ENCODE data around the gene KDSR. TPM values are rescaled to one million over a fixed set of nuclear protein-coding genes. Genes with fewer than 3 reads are reported as not detected.

Gene KDSR
- total and polyA plus RNA-seq, 8 donors = 6.4 to 199 (median 11.6) TPM

DNA sequence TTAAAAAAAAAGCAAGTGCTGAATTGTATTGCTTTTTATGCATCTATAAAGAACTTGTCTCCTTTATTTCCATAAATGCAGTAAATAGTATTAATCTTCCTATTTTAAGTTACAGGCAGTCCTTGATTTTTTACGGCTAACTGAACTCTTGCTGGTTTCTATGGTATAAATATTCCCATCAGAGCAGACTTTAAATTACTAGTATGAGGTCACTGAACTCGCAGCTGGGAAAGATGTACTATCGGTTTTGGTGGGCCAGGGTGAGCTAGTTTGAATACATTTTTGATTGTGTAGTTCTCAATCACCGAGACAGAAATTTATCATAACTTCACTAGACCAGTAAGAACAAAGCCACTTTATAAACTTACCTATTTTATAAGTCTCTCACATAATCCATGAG is 20.9 kb upstream of the KDSR start:
- peaks cover 11 to 77% (median 54%) of the 10 kb centered on the region in 4 donors for H3K36me3 ChIP-seq
- intact Hi-C loops (cut with DNase I; ENCODE audit: low total_unique reads) = no loop called here
- no peak for DNase-seq
- whole genome bisulfite sequencing, 5 donors = 83 to 92% (median 88%) methylated on average over 4 of the region's 4 CpGs
- TF ChIP-seq POLR2AphosphoS5 (IDR thresholded peaks at IDR 0.05) = no peak
- no peak for TF ChIP-seq EP300 (IDR thresholded peaks at IDR 0.05)
- no peak for TF ChIP-seq POLR2A (IDR thresholded peaks at IDR 0.05)
- TF ChIP-seq, protein P1, sequence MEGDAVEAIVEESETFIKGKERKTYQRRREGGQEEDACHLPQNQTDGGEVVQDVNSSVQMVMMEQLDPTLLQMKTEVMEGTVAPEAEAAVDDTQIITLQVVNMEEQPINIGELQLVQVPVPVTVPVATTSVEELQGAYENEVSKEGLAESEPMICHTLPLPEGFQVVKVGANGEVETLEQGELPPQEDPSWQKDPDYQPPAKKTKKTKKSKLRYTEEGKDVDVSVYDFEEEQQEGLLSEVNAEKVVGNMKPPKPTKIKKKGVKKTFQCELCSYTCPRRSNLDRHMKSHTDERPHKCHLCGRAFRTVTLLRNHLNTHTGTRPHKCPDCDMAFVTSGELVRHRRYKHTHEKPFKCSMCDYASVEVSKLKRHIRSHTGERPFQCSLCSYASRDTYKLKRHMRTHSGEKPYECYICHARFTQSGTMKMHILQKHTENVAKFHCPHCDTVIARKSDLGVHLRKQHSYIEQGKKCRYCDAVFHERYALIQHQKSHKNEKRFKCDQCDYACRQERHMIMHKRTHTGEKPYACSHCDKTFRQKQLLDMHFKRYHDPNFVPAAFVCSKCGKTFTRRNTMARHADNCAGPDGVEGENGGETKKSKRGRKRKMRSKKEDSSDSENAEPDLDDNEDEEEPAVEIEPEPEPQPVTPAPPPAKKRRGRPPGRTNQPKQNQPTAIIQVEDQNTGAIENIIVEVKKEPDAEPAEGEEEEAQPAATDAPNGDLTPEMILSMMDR (IDR thresholded peaks at IDR 0.05) = no peak
- no peak overlapping the region for H3K4me3 ChIP-seq
- no peak overlapping the region for H3K27ac ChIP-seq
- no peaks in the 10 kb centered on the region for H3K4me1 ChIP-seq
- peaks cover 0 to 6% (median 0%) of the 10 kb centered on the region in 4 donors for H3K9me3 ChIP-seq
- H3K27me3 ChIP-seq = no peaks in the 10 kb centered on the region

DNA sequence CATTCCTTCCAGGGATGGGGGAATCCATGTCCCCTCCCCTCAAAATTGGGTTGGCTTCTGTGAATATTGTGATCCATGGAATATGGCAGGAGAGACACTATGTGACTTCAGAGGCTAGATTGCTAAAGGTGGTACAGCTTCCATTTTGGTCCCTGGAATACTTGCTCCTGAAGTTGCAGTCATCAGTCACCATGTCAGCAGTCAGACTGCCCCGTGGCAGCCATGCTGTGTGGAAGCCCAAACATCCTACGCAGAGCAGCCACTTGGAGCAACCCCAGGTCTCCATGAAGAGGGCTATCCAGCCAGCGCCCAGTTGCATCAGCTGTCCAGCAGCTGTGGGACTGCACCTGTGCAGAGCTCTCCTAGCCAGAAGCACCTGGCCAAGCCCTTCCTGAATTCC is 15.8 kb upstream of the KDSR start:
- TF ChIP-seq POLR2A (IDR thresholded peaks at IDR 0.05) = no peak
- TF ChIP-seq, protein P1 (IDR thresholded peaks at IDR 0.05) = no peak
- intact Hi-C loops (cut with DNase I; ENCODE audit: low total_unique reads) = no loop called here

DNA sequence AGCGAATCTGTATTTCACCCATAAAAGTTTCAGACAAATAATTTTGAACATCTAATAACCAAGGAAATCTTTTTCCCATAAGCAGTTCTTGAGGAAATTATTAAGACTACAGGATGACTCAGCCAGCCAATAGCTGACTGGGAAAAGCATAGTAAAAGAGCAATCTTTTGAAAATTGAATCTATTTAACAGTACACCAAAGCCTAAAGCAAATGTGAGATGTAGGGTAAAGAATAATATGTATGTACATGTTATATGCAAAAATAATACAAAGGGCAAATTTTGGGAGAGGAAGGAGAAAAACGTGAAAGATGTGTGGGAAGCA is 12.6 kb upstream of the KDSR start:
- H3K27ac ChIP-seq = no peak overlapping the region
- intact Hi-C loops (cut with DNase I; ENCODE audit: low total_unique reads) = no loop called here
- H3K4me1 ChIP-seq = no peaks in the 10 kb centered on the region
- no peak for DNase-seq
- H3K27me3 ChIP-seq = no peaks in the 10 kb centered on the region
- TF ChIP-seq, protein P1 (IDR thresholded peaks at IDR 0.05) = no peak
- TF ChIP-seq POLR2AphosphoS5 (IDR thresholded peaks at IDR 0.05) (no peak), EP300 (IDR thresholded peaks at IDR 0.05) (no peak), POLR2A (IDR thresholded peaks at IDR 0.05) (no peak)
- no peak overlapping the region for H3K4me3 ChIP-seq
- H3K9me3 ChIP-seq = peaks cover 0 to 19% (median 8%) of the 10 kb centered on the region in 4 donors
- 67 to 82% (median 72%) methylated on average over 2 of the region's 2 CpGs for WGBS, 5 donors
- peaks cover 0 to 21% (median 2%) of the 10 kb centered on the region in 4 donors for H3K36me3 ChIP-seq

More for the DNA sequence above, 15.8 kb upstream of the KDSR start:
- Histone ChIP-seq H3K4me3 (no peak overlapping the region), H3K4me1 (no peaks in the 10 kb centered on the region), H3K36me3 (peaks cover 0 to 36% (median 11%) of the 10 kb centered on the region in 4 donors), H3K27me3 (no peaks in the 10 kb centered on the region), H3K27ac (no peak overlapping the region), H3K9me3 (peaks cover 0 to 10% (median 0%) of the 10 kb centered on the region in 4 donors)
- DNase-seq = no peak
- 71 to 96% (median 85%) methylated on average over 2 to 3 of the region's 3 CpGs; no CpG with 5 or more reads in 1 of the 5 donors for WGBS, 5 donors

DNA sequence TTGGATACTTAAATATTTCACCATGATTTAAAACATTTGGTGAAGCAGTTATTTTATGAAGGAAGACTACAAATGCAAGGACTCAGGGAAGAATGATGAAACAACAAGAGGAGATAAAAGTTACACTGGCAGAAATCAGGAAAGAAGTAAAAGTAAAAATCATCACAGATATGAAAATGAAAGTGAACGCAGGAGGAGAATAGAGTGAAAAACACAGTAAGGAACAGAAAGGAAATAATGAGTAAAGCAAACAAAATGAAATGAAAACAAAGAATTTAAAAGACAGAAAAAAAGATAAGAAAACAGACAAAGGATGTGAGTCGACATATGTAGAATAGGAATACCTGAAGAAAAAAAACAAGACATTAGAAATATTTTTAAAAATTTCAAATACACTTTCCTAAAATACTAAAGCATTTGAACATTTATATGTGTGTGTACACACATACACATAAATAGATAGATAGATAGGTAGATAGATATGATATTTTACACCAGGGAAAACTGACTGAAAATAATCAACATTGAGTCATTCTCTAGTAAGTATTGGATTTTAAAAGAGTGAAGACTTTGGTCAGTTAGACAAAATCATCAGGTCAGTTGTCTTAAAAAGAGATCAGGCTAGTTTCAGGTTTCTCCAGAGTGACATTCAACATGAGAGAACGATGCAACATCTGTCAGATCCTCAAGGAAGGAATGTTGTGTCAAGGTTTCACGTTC is 12.1 kb upstream of the KDSR start:
- TF ChIP-seq, protein P1 (IDR thresholded peaks at IDR 0.05) = no peak
- TF ChIP-seq POLR2A (IDR thresholded peaks at IDR 0.05) (no peak), POLR2AphosphoS5 (IDR thresholded peaks at IDR 0.05) (no peak), EP300 (IDR thresholded peaks at IDR 0.05) (no peak)
- 49 to 62% (median 52%) methylated on average over 4 of the region's 4 CpGs for WGBS, 5 donors
- no peak overlapping the region for H3K27ac ChIP-seq
- H3K9me3 ChIP-seq = peaks cover 0 to 19% (median 8%) of the 10 kb centered on the region in 4 donors
- no peak overlapping the region for H3K4me3 ChIP-seq
- H3K27me3 ChIP-seq = no peaks in the 10 kb centered on the region
- no peak for DNase-seq
- intact Hi-C loops (cut with DNase I; ENCODE audit: low total_unique reads) = no loop called here
- peaks cover 0 to 15% (median 0%) of the 10 kb centered on the region in 4 donors for H3K36me3 ChIP-seq
- H3K4me1 ChIP-seq = no peaks in the 10 kb centered on the region

Data from stomach (tissue), 9 donors.